ENCODE results near the gene MAST4.

DNA sequence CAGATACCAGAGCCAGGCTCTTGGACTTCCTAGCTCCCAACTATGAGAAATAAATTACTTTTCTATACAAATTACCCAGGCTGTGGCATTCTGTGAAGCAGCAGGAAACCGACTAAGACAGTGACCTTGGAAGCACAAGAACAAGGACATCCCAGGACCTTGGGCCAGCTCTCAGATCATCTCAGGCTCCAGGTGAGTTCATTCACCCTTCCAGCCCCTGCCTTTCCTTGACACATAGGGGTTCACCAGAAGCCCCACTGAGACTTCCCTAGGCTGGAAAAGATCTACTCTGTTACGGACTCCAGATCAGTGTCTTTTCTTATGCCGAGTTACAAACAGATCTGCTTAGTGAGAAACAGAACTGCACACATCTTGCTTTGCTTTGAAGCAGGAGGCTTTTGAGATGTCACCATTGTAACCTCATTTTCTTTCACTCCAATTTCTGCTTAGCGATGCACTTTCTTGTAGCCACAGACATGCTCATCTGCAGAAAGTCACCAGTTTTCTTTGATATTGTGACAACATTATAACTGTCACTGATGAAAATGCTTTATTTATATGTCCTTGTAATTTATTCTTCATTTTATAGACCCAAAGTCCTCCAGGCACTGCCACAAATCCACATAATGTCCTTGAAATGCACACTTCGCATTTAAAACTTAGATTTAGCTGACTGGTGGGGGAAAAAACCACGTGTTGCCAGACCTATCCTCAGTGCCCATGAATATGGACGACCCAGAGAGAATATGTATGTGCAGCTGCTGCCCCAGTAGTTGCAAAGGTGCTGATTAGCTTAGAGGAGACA is 592.3 kb downstream of the MAST4 start:
- TF ChIP-seq, protein P1, sequence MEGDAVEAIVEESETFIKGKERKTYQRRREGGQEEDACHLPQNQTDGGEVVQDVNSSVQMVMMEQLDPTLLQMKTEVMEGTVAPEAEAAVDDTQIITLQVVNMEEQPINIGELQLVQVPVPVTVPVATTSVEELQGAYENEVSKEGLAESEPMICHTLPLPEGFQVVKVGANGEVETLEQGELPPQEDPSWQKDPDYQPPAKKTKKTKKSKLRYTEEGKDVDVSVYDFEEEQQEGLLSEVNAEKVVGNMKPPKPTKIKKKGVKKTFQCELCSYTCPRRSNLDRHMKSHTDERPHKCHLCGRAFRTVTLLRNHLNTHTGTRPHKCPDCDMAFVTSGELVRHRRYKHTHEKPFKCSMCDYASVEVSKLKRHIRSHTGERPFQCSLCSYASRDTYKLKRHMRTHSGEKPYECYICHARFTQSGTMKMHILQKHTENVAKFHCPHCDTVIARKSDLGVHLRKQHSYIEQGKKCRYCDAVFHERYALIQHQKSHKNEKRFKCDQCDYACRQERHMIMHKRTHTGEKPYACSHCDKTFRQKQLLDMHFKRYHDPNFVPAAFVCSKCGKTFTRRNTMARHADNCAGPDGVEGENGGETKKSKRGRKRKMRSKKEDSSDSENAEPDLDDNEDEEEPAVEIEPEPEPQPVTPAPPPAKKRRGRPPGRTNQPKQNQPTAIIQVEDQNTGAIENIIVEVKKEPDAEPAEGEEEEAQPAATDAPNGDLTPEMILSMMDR (IDR thresholded peaks at IDR 0.05), result no peak
- no peak for TF ChIP-seq POLR2AphosphoS5 (IDR thresholded peaks at IDR 0.05)

All from gastroesophageal sphincter (tissue), 3 donors.